PC-3 (cell line): ENCODE measurements around the gene CNTNAP5.

Experiments
- CTCF ChIP-seq: fragments of 300-600 bp; sonication (generic); conservative IDR thresholded peaks from 2 replicates; pipeline ENCODE4 v1.5.1; 2017; ENCODE audit warnings: antibody characterized with exemption, low read depth, mild to moderate bottlenecking, low read length
- EZH2 ChIP-seq: fragments of 300-600 bp; sonication (generic); IDR thresholded peaks from one replicate; pipeline ENCODE4 v1.6.1; 2017; ENCODE audit warnings: antibody characterized with exemption, mild to moderate bottlenecking, low read length; ENCODE audit not compliant: unreplicated experiment

GRCh38 chr2:124314084-124314483 is 289.0 kb downstream of the CNTNAP5 start:
- no peak for TF ChIP-seq CTCF
- TF ChIP-seq EZH2: no peak
